Calu3 (cell line): ENCODE data around the gene LRRC45. TPM values are rescaled to one million over a fixed set of nuclear protein-coding genes. Genes with fewer than 3 reads are reported as not detected.

Experiments
- BruUV-seq: library from RNA; stranded (reverse); fragments of 400-500 nt; replicated peaks from 2 replicates; lab custom pipeline; 2021; lab: Mats Ljungman, UMichigan
- CTCF ChIA-PET: fragments of 300-600 bp; sonication (Branson Sonifier 250); formaldehyde crosslinking; loops from one replicate; lab custom pipeline; 2022; ENCODE audit warnings: antibody characterized with exemption; lab: Charles Lee
- DNase-seq: peaks from one replicate; pipeline ENCODE4 v3.0.0; 2022
- H3K27ac Mint-ChIP-seq: one replicate; pipeline ENCODE4 v1.8.0; 2022; ENCODE audit warnings: mixed read lengths; ENCODE audit not compliant: unreplicated experiment
- H3K27me3 Mint-ChIP-seq: one replicate; pipeline ENCODE4 v1.8.0; 2022; ENCODE audit warnings: mixed read lengths; ENCODE audit not compliant: unreplicated experiment
- H3K36me3 Mint-ChIP-seq: one replicate; pipeline ENCODE4 v1.8.0; 2022; ENCODE audit warnings: mild to moderate bottlenecking, moderate library complexity, mixed read lengths; ENCODE audit not compliant: insufficient read depth, unreplicated experiment
- H3K4me1 Mint-ChIP-seq: one replicate; pipeline ENCODE4 v1.8.0; 2022; ENCODE audit warnings: mild to moderate bottlenecking, low read depth, mixed read lengths; ENCODE audit not compliant: unreplicated experiment
- H3K4me3 Mint-ChIP-seq: one replicate; pipeline ENCODE4 v1.8.0; 2022; ENCODE audit warnings: mild to moderate bottlenecking, low read depth, moderate library complexity, mixed read lengths; ENCODE audit not compliant: unreplicated experiment
- H3K9me3 Mint-ChIP-seq: one replicate; pipeline ENCODE4 v1.8.0; 2022; ENCODE audit warnings: low read depth, mixed read lengths; ENCODE audit not compliant: unreplicated experiment
- intact Hi-C: fragments of 100-400 bp; cut with micrococcal nuclease; formaldehyde crosslinking; loops from one replicate; pipeline ENCODE4 v1.10.0; 2022; ENCODE audit not compliant: unreplicated experiment
- total RNA-seq: library from RNA; stranded (reverse); gene quantifications from 2 replicates; pipeline ENCODE4 v1.2.3, GENCODE V29; 2022
- TF ChIP-seq, protein P1 (sequence below): fragments of 200-600 bp; IDR thresholded peaks from one replicate; pipeline ENCODE4 v1.8.0; 2022; ENCODE audit warnings: antibody characterized with exemption; ENCODE audit not compliant: unreplicated experiment

LRRC45 gene
- total RNA-seq, 1 experiment from 2014 or later, result 32.6 TPM

DNA sequence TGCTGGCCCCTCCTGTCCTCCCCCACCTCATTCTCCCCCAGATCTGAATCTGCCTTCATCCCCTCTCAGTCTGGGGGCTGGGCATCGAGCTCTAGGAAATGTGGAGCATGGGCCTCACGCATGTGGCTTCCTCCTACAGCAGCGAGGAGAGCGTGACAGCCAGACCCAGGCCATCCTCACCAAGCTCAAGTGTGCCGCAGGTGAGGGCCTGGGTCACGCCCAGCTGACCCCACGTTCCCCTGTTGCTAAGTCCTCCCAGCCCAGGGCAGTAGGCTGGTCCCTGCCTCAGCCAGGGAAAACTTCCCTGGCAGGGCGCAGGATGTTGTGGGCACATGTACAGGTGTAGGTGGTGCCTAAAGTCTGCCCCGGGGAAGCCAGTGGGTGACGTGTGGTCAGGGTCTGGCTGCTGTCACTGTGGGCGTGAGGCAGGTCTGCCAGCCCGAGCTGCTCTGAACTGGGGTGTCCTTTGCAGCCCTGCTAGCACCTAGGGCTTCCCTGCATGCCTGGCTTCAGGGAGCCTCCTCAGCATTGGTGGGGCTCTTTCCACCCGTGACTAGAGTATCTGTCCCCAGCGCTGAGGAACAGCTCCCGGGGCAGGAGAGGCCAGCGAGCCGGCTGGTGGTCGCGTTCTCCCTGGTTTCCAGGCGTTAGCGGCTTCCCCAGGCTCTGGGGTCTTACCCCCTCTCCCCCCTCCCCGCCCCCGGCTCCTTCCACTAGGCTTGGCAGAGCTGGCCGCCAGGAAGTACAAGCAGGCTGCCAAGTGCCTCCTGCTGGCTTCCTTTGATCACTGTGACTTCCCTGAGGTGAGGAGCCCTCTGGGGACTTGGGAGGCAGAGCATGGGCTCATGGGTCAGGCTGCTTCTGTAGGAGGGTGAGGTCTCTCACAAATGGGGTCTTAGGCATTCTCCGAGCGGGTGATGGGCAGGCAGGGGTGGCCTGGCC, 32.2 kb downstream of the LRRC45 start:
- BruUV-seq, result no TSS peak
- intact Hi-C loops, result no loop called here
- no peaks in the 10 kb centered on the region for H3K4me1 Mint-ChIP-seq
- no peaks in the 10 kb centered on the region for H3K27me3 Mint-ChIP-seq
- TF ChIP-seq, protein P1, sequence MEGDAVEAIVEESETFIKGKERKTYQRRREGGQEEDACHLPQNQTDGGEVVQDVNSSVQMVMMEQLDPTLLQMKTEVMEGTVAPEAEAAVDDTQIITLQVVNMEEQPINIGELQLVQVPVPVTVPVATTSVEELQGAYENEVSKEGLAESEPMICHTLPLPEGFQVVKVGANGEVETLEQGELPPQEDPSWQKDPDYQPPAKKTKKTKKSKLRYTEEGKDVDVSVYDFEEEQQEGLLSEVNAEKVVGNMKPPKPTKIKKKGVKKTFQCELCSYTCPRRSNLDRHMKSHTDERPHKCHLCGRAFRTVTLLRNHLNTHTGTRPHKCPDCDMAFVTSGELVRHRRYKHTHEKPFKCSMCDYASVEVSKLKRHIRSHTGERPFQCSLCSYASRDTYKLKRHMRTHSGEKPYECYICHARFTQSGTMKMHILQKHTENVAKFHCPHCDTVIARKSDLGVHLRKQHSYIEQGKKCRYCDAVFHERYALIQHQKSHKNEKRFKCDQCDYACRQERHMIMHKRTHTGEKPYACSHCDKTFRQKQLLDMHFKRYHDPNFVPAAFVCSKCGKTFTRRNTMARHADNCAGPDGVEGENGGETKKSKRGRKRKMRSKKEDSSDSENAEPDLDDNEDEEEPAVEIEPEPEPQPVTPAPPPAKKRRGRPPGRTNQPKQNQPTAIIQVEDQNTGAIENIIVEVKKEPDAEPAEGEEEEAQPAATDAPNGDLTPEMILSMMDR, result no peak
- peaks cover 79% of the 10 kb centered on the region for H3K36me3 Mint-ChIP-seq
- H3K27ac Mint-ChIP-seq, result no peak overlapping the region
- no peaks in the 10 kb centered on the region for H3K9me3 Mint-ChIP-seq
- CTCF ChIA-PET, result no interaction called here
- no peak for DNase-seq
- H3K4me3 Mint-ChIP-seq, result no peak overlapping the region

DNA sequence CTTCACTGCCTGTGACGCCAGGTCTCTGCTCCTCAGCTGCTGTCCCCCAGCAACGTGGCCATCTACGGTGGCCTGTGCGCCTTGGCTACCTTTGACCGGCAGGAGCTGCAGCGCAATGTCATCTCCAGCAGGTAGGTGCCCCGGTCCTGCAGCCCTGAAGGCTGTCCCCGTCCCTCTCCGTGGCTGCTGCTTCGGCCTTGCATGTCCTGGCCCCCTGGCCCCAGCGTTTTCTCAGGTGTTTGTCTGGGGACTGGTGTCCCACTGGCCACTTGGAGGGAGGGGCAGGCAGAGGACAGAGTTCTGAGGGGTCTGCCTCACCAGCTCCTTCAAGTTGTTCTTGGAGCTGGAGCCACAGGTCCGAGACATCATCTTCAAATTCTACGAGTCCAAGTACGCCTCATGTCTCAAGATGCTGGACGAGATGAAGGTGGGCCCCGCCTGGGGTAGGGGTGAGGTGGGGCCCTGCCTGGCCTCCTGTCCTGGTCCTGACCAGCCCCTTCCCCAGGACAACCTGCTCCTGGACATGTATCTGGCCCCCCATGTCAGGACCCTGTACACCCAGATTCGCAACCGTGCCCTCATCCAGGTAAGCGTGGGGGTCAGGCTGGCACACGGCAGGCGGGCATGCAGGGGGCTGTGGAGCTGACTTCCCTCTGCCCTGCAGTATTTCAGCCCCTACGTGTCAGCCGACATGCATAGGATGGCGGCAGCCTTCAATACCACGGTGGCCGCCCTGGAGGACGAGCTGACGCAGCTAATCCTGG, 33.0 kb downstream of the LRRC45 start:
- Mint-ChIP-seq H3K27me3 (no peaks in the 10 kb centered on the region), H3K36me3 (peaks cover 79% of the 10 kb centered on the region), H3K27ac (no peak overlapping the region), H3K4me3 (no peak overlapping the region), H3K9me3 (no peaks in the 10 kb centered on the region), H3K4me1 (no peaks in the 10 kb centered on the region)
- intact Hi-C loops, result no loop called here
- CTCF ChIA-PET, result interaction anchor here (0.6 kb wide), 1 partner anchor 77 kb away, joined by 7 read pairs; no protein-coding TSS in a partner anchor
- DNase-seq, result no peak
- BruUV-seq, result no TSS peak
- TF ChIP-seq, protein P1, result no peak

DNA sequence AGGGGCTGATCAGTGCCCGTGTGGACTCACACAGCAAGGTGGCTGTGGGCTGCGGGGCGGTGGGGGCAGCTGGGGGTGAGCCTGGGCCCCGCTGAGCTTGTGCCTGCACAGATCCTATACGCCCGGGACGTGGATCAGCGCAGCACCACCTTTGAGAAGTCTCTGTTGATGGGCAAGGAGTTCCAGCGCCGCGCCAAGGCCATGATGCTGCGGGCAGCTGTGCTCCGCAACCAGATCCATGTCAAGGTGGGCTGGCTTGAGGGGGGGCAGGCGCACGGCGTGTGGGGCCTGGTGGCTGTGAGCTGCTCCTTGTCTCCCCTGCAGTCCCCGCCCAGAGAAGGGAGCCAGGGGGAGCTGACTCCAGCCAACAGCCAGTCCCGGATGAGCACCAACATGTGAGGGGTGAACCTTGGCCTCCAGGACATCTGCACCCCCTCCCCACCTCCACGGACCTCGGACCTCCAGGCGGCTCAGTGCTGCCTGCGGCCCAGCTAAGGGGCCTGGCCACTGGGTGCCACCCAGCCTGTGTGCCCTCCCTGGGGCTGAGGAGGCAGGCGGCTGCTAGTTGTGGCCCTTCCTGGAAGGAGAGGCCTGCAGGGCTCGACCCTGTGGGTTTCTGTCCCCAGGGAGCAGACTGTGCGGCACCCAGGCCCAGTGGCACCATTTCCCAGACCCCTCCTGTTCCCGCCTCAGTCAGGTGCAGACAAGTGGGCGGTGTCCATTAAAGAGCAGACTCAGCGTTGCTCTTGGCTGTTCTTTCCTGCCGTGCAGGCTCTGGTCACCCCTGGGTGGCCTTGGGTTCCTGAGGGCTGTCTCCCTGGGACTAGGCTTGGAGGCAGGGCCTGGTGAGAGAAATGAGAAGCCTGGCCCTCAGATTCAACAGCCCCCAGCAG, 33.9 kb downstream of the LRRC45 start:
- Mint-ChIP-seq H3K27me3 (no peaks in the 10 kb centered on the region), H3K9me3 (no peaks in the 10 kb centered on the region), H3K27ac (no peak overlapping the region), H3K4me1 (no peaks in the 10 kb centered on the region), H3K36me3 (peaks cover 84% of the 10 kb centered on the region), H3K4me3 (no peak overlapping the region)
- BruUV-seq, result TSS peak; percentile 49
- TF ChIP-seq, protein P1, result no peak
- CTCF ChIA-PET, result interaction anchor here (0.6 kb wide), 1 partner anchor 77 kb away, joined by 7 read pairs; no protein-coding TSS in a partner anchor
- DNase-seq, result no peak
- intact Hi-C loops, result no loop called here
